H1 (cell line): ENCODE results near the gene UVRAG. TPM values are rescaled to one million over a fixed set of nuclear protein-coding genes. Genes with fewer than 3 reads are reported as not detected.

Experiments
- CTCF ChIA-PET: fragments of 300-600 bp; sonication (Branson Sonifier 250); formaldehyde crosslinking; loops from one replicate; lab custom pipeline; 2021; ENCODE audit not compliant: partially characterized antibody; lab: Charles Lee
- POLR2A ChIA-PET: fragments of 300-600 bp; sonication (Branson Sonifier 250); formaldehyde crosslinking; loops from one replicate; lab custom pipeline; 2021; ENCODE audit warnings: inconsistent platforms; ENCODE audit not compliant: partially characterized antibody; lab: Charles Lee
- DNase-seq, 2 experiments: peaks; one replicate each; pipeline versions ENCODE4 v3.0.0 to v3.0.0-alpha.2; 2010 to 2022; ENCODE audit warnings: low spot score in 2 of 2, low read depth in 1 of 2, mixed read lengths in 1 of 2
- FAIRE-seq: peaks from 2 replicates; lab custom pipeline; 2011; peaks lifted over from hg19 to GRCh38; lab: Jason Lieb, UNC
- H2AFZ ChIP-seq: 2 replicates; pipeline ENCODE4 v1.8.1; 2012; ENCODE audit warnings: low read length, inconsistent platforms
- H2AK5ac ChIP-seq: 2 replicates; pipeline ENCODE4 v1.6.1; 2013; ENCODE audit warnings: low read depth, low read length
- H2BK120ac ChIP-seq: replicated peaks from 2 replicates; pipeline ENCODE3; 2013; ENCODE audit warnings: low read depth, low read length, inconsistent platforms
- H2BK12ac ChIP-seq: 2 replicates; pipeline ENCODE4 v1.6.1; 2013; ENCODE audit warnings: low read depth, low read length
- H2BK15ac ChIP-seq: 2 replicates; pipeline ENCODE4 v1.6.1; 2013; ENCODE audit warnings: low read length
- H2BK20ac ChIP-seq: 2 replicates; pipeline ENCODE4 v1.6.1; 2013; ENCODE audit warnings: low read length
- H2BK5ac ChIP-seq: 2 replicates; pipeline ENCODE4 v1.6.1; 2013; ENCODE audit warnings: low read depth, low read length
- H3K14ac ChIP-seq: 2 replicates; pipeline ENCODE4 v1.6.1; 2013; ENCODE audit warnings: inconsistent platforms; ENCODE audit not compliant: insufficient read length
- H3K18ac ChIP-seq: 2 replicates; pipeline ENCODE4 v1.6.1; 2013; ENCODE audit warnings: low read length; ENCODE audit errors: extremely low read depth
- H3K23ac ChIP-seq: 2 replicates; pipeline ENCODE4 v1.6.1; 2013; ENCODE audit warnings: inconsistent platforms; ENCODE audit not compliant: insufficient read length
- H3K23me2 ChIP-seq: 2 replicates; pipeline ENCODE4 v1.6.1; 2013; ENCODE audit warnings: low read depth, low read length
- H3K27ac ChIP-seq: 2 replicates; pipeline ENCODE4 v1.6.1; 2011; ENCODE audit warnings: low read depth, low read length, inconsistent platforms
- H3K27me3 ChIP-seq, 4 experiments: replicated peaks in 1 of 4; 1 replicate in 1 of 4; 2 replicates in 3 of 4; pipeline versions ENCODE4 v1.6.1 to v1.8.1; 2011 to 2013; ENCODE audit warnings: low read length in 3 of 4, mild to moderate bottlenecking in 3 of 4, inconsistent platforms in 2 of 4, mixed read lengths in 2 of 4, moderate library complexity in 1 of 4; ENCODE audit not compliant: control insufficient read depth in 3 of 4, insufficient read depth in 3 of 4; ENCODE audit errors: extremely low read depth in 1 of 4
- H3K36me3 ChIP-seq, 4 experiments: 2 replicates each; pipeline versions ENCODE4 v1.6.1 to v1.8.1; 2011 to 2013; ENCODE audit warnings: mild to moderate bottlenecking in 4 of 4, low read length in 3 of 4, moderate library complexity in 2 of 4, control low read depth in 1 of 4, inconsistent platforms in 1 of 4; ENCODE audit not compliant: insufficient read depth in 4 of 4, control insufficient read depth in 2 of 4
- H3K4ac ChIP-seq: replicated peaks from 2 replicates; pipeline ENCODE3; 2013; ENCODE audit warnings: low read length, low read depth, mixed read lengths, inconsistent platforms; ENCODE audit not compliant: insufficient read length
- H3K4me1 ChIP-seq, 4 experiments: replicated peaks in 1 of 4; 1 replicate in 1 of 4; 2 replicates in 3 of 4; pipeline versions ENCODE4 v1.6.1 to v1.8.1; 2011 to 2013; ENCODE audit warnings: low read length in 3 of 4, inconsistent platforms in 2 of 4, mixed read lengths in 1 of 4; ENCODE audit not compliant: insufficient read depth in 4 of 4, control insufficient read depth in 3 of 4
- H3K4me2 ChIP-seq, 2 experiments: 2 replicates each; pipeline versions ENCODE4 v1.6.1 to v1.8.1; 2011 to 2013; ENCODE audit warnings: low read depth in 2 of 2, low read length in 2 of 2, control low read depth in 1 of 2, inconsistent platforms in 1 of 2, mild to moderate bottlenecking in 1 of 2; ENCODE audit not compliant: insufficient read depth in 1 of 2
- H3K4me3 ChIP-seq, 4 experiments: fragments of 200-600, 300-600 bp in 1 of 4; sonication (generic), shearing (Covaris generic), sonication (Bioruptor Twin) in 1 of 4; 2 replicates each; pipeline versions ENCODE4 v1.5.1 to v1.8.1; 2011 to 2016; ENCODE audit warnings: low read length in 4 of 4, low read depth in 3 of 4, control low read depth in 2 of 4, inconsistent platforms in 2 of 4, mild to moderate bottlenecking in 2 of 4, mixed read lengths in 1 of 4, moderate library complexity in 1 of 4; ENCODE audit not compliant: insufficient read depth in 2 of 4; ENCODE audit errors: extremely low read depth in 1 of 4
- H3K56ac ChIP-seq: replicated peaks from 2 replicates; pipeline ENCODE3; 2013; ENCODE audit warnings: low read depth, mild to moderate bottlenecking, mixed read lengths, low read length, inconsistent platforms; ENCODE audit not compliant: insufficient read length
- H3K79me1 ChIP-seq: 2 replicates; pipeline ENCODE4 v1.6.1; 2013; ENCODE audit warnings: low read depth, low read length, control low read depth
- H3K79me2 ChIP-seq, 2 experiments: 2 replicates each; pipeline versions ENCODE4 v1.6.1 to v1.8.1; 2012 to 2013; ENCODE audit warnings: low read length in 2 of 2, mild to moderate bottlenecking in 2 of 2, inconsistent platforms in 1 of 2; ENCODE audit not compliant: insufficient read depth in 2 of 2, control insufficient read depth in 1 of 2
- H3K9ac ChIP-seq, 4 experiments: replicated peaks in 1 of 4; 1 replicate in 1 of 4; 2 replicates in 3 of 4; pipeline versions ENCODE4 v1.6.1 to v1.8.1; 2011 to 2013; ENCODE audit warnings: low read depth in 3 of 4, low read length in 3 of 4, control low read depth in 2 of 4, mild to moderate bottlenecking in 2 of 4, moderate library complexity in 2 of 4, inconsistent platforms in 1 of 4; ENCODE audit errors: extremely low read depth in 1 of 4
- H3K9me3 ChIP-seq, 2 experiments: 2 replicates each; pipeline versions ENCODE4 v1.6.1 to v1.8.1; 2012 to 2013; ENCODE audit warnings: mild to moderate bottlenecking in 2 of 2, moderate library complexity in 2 of 2, control low read depth in 1 of 2, inconsistent platforms in 1 of 2, low read depth in 1 of 2, low read length in 1 of 2, mixed read lengths in 1 of 2; ENCODE audit not compliant: insufficient read depth in 2 of 2
- H4K20me1 ChIP-seq, 2 experiments: replicated peaks in 1 of 2; 2 replicates each; pipeline versions ENCODE3 to v1.8.1; 2011 to 2013; ENCODE audit warnings: inconsistent platforms in 2 of 2, low read length in 2 of 2, mild to moderate bottlenecking in 1 of 2; ENCODE audit not compliant: insufficient read depth in 2 of 2, control insufficient read depth in 1 of 2
- H4K5ac ChIP-seq: 2 replicates; pipeline ENCODE4 v1.6.1; 2013; ENCODE audit warnings: low read length, low read depth, mixed read lengths, inconsistent platforms; ENCODE audit not compliant: insufficient read length
- H4K8ac ChIP-seq: 2 replicates; pipeline ENCODE4 v1.8.0; 2013; ENCODE audit warnings: mild to moderate bottlenecking, moderate library complexity, low read length, inconsistent platforms; ENCODE audit not compliant: insufficient read depth; ENCODE audit errors: extremely low read depth
- H4K91ac ChIP-seq: replicated peaks from 2 replicates; pipeline ENCODE3; 2013; ENCODE audit warnings: low read length, mixed read lengths, inconsistent platforms; ENCODE audit not compliant: insufficient read length
- E2F6 ChIP-seq: IDR thresholded peaks from 2 replicates; pipeline ENCODE4 v1.6.1; 2012; ENCODE audit warnings: inconsistent platforms
- HDAC2 ChIP-seq, 2 experiments: fragments of 300-600 bp in 1 of 2; sonication (generic) in 1 of 2; IDR thresholded peaks; 2 replicates each; pipeline ENCODE4 v1.6.1; 2011 to 2012; ENCODE audit warnings: low read depth in 2 of 2, low read length in 2 of 2, mild to moderate bottlenecking in 2 of 2, moderate library complexity in 2 of 2, borderline replicate concordance in 1 of 2, inconsistent platforms in 1 of 2
- WGBS, 2 experiments: shearing (Covaris generic) in 1 of 2; methylation state at CpG; one replicate each; pipeline versions ENCODE4 v1.1.6 to v1.1.7; 2013 to 2015; ENCODE audit warnings: low lambda C conversion rate in 2 of 2, mixed read lengths in 2 of 2, inconsistent platforms in 1 of 2, low coverage in 1 of 2, missing lambda C conversion rate in 1 of 2; ENCODE audit not compliant: insufficient replicate concordance in 2 of 2, insufficient coverage in 1 of 2, insufficient read length in 1 of 2; ENCODE audit errors: extremely low coverage in 1 of 2, missing lambda C conversion rate in 1 of 2; 5-methylcytosine and 5-hydroxymethylcytosine counted together
- polyA plus RNA-seq, 7 experiments: library from polyadenylated mRNA; depleted of rRNA in 3 of 7; stranded (reverse) in 5 of 7; unstranded in 2 of 7; fragments of >200 nt in 5 of 7; fragments of 200-250 nt in 2 of 7; gene quantifications; 1 replicate in 5 of 7; 2 replicates in 1 of 7; 4 replicates in 1 of 7; pipeline versions ENCODE4 v1.2.1 to v1.2.3, GENCODE V29; 2011 to 2013; ENCODE audit warnings: missing spikeins in 2 of 7, mixed read lengths in 2 of 7
- total RNA-seq: library from RNA; stranded (reverse); fragmentation: NEBNext Ultra II Directional; extraction: Animal tissue kit (Norgen Biotek cat#: 25700); gene quantifications from 2 replicates; pipeline ENCODE4 v1.2.1, GENCODE V29; 2021

UVRAG gene
- total and polyA plus RNA-seq, 2 of the 8 experiments (the other 6 are each of a cell fraction or from before 2014, with no cell fraction given), result 5.5 to 14.7 TPM

- CTCF ChIA-PET, result interaction anchor here (1.4 to 1.9 kb wide), 2 partner anchors 13 to 268 kb away, joined by 5 to 9 read pairs; no protein-coding TSS in a partner anchor
- no peak overlapping the region for H2AK5ac ChIP-seq
- H3K18ac ChIP-seq, result no peak overlapping the region
- H2AFZ ChIP-seq, result no peak overlapping the region
- H3K27me3 ChIP-seq, result peaks cover 9 to 52% (median 27%) of the 10 kb centered on the region in 4 experiments
- peaks cover 0 to 3% (median under 1%) of the 10 kb centered on the region in 4 experiments; a peak in 3 of 7 replicates for H3K4me1 ChIP-seq
- H3K27ac ChIP-seq, result no peak overlapping the region
- no peak overlapping the region for H2BK15ac ChIP-seq
- no peak overlapping the region for H3K9ac ChIP-seq
- no peaks in the 10 kb centered on the region for H3K36me3 ChIP-seq
- no peak for DNase-seq
- H2BK120ac ChIP-seq, result no peak overlapping the region
- no peaks in the 10 kb centered on the region for H3K23me2 ChIP-seq
- FAIRE-seq, result no peak
- no peak overlapping the region for H2BK20ac ChIP-seq
- no peak overlapping the region for H2BK12ac ChIP-seq
- no peaks in the 10 kb centered on the region for H3K9me3 ChIP-seq
- no peak overlapping the region for H3K23ac ChIP-seq
- H3K4me3 ChIP-seq, result no peak overlapping the region
- H3K4me2 ChIP-seq, result no peak overlapping the region
- peaks cover 0 to 5% of the 10 kb centered on the region in 2 experiments for H4K20me1 ChIP-seq
- POLR2A ChIA-PET, result interaction anchor here (0.8 kb wide), 1 partner anchor 37 kb away, joined by 4 read pairs; no protein-coding TSS in a partner anchor
- no peaks in the 10 kb centered on the region for H3K79me1 ChIP-seq
- 91% methylated on average over 19 of the region's 50 CpGs; no CpG with 5 or more reads in 1 of the 2 experiments for WGBS, 2 experiments
- no peak overlapping the region for H3K14ac ChIP-seq
- H3K4ac ChIP-seq, result no peak overlapping the region
- no peak overlapping the region for H2BK5ac ChIP-seq
- no peak overlapping the region for H4K91ac ChIP-seq
- H3K79me2 ChIP-seq, result no peaks in the 10 kb centered on the region
- H3K56ac ChIP-seq, result no peak overlapping the region
- H4K8ac ChIP-seq, result peak overlapping the region; percentile 35; the same call in 1 of the 2 replicates
- no peak overlapping the region for H4K5ac ChIP-seq
- TF ChIP-seq E2F6 (no peak), HDAC2 (IDR thresholded peaks at IDR 0.05; ENCODE audit: borderline replicate concordance in 1 of 2, low read depth in 2 of 2, low read length in 2 of 2) (no peak)
These were observed 350.1 kb downstream of the UVRAG start for GRCh38 chr11:76164861-76165751.
